Measurements from ENCODE around the gene RAB44. TPM values are rescaled to one million over a fixed set of nuclear protein-coding genes. Genes with fewer than 3 reads are reported as not detected.

The RAB44 gene
- polyA plus RNA-seq, 1 experiment: not detected

DNA sequence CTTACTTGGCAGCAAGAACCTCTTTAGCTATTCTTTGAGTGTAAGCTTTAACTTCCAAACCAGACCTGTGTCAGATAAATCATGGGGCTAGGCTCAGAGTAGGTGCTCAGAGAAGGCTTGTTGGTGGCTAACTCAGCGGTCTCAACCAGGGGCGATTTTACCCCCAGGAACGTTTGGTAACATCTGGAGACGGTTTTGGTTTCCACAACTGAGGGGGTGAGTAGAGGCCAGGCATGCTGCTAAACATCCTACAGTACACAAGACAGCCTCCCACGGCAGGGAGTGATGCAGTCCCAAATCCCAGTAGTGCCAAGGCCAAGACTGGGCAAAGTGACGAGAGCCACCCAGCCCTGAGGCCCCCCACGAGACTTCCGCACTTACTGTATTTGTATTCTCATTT is 59.2 kb downstream of the RAB44 start:
- ChIA-PET POLR2A (interaction anchor here (0.6 kb wide), 1 partner anchor 77 kb away, joined by 5 read pairs; no protein-coding TSS in a partner anchor), CTCF (interaction anchor here (1.3 kb wide), 1 partner anchor 142 kb away, joined by 5 read pairs; no protein-coding TSS in a partner anchor)
- Histone ChIP-seq H3K27ac (ENCODE audit: low read depth, low read length) (no peak overlapping the region), H3K9me3 (ENCODE audit: control insufficient read depth, insufficient read depth, low read length) (no peaks in the 10 kb centered on the region), H3K27me3 (ENCODE audit: control insufficient read depth, insufficient read depth, low read length) (peaks cover 4% of the 10 kb centered on the region), H3K4me3 (ENCODE audit: low read depth, low read length) (no peak overlapping the region)
- TF ChIP-seq CTCF (IDR thresholded peaks at IDR 0.05; ENCODE audit: low read depth, low read length): no peak
- no peak for DNase-seq (ENCODE audit: low read depth, low spot score)

DNA sequence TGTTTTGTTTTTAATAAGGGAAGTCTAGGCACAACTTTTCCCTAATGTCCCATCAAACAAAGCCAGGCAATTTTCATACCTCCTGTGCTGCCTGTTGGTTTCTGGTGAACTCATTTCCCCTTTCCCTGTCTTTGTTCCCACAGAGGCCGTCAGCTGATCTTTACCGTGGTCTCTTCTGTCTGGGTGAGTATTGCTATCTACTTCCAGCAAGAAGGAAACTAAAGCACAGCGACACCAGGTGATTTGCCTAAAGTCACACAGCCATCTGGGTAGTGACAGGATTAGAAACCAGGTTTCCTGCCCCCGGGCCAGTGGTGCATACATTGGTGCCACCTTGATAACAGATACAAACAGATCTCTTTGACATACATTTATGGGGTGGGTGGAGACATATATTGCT is 59.6 kb downstream of the RAB44 start:
- no peaks in the 10 kb centered on the region for H3K9me3 ChIP-seq (ENCODE audit: control insufficient read depth, insufficient read depth, low read length)
- CTCF ChIA-PET: no interaction called here
- no peak overlapping the region for H3K27ac ChIP-seq (ENCODE audit: low read depth, low read length)
- peaks cover 4% of the 10 kb centered on the region for H3K27me3 ChIP-seq (ENCODE audit: control insufficient read depth, insufficient read depth, low read length)
- POLR2A ChIA-PET: no interaction called here
- no peak overlapping the region for H3K4me3 ChIP-seq (ENCODE audit: low read depth, low read length)
- DNase-seq (ENCODE audit: low read depth, low spot score): no peak
- no peak for TF ChIP-seq CTCF (IDR thresholded peaks at IDR 0.05; ENCODE audit: low read depth, low read length)

- no peak for DNase-seq (ENCODE audit: low read depth, low spot score)
- TF ChIP-seq CTCF (IDR thresholded peaks at IDR 0.05; ENCODE audit: low read depth, low read length): no peak
- Histone ChIP-seq H3K9me3 (ENCODE audit: control insufficient read depth, insufficient read depth, low read length) (no peaks in the 10 kb centered on the region), H3K27me3 (ENCODE audit: control insufficient read depth, insufficient read depth, low read length) (peaks cover 4% of the 10 kb centered on the region), H3K27ac (ENCODE audit: low read depth, low read length) (no peak overlapping the region), H3K4me3 (ENCODE audit: low read depth, low read length) (no peak overlapping the region)
- ChIA-PET CTCF (interaction anchor here (0.6 to 4.3 kb wide), 11 partner anchors 9 to 377 kb away, joined by 3 to 76 read pairs (median 7); no protein-coding TSS in a partner anchor), POLR2A (no interaction called here)
Measured at GRCh38 chr6:36757943-36758508, 60.4 kb downstream of the RAB44 start.

DNA sequence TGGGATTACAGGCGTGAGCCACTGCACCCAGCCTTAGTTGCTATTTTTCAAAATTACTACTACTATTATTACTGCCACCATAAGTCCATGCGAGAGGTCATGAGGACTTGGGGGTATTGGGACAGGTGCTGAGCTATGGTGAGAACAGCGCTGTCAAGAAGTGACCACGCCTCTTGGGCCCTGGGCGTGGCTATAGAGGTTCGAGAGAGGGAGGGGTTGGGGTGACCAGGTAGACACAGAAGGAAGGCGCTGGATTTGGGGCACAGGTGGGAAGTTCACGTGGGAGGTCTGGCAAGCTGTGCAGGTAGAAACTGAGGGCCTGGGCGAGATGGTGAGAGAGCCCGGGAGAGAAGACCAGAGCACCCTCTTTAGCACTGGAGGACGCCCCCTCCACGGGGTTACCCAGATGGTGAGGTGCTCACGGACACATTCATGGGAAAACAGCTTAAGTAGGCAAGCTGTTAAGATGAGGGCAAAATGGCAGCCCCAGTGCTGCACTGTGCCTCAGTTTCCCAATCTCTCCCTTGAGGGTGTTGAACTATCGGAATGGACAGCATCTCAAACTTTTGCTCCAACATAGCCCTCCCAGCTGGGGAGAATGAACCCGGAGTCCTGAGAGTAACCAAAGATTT is 61.0 kb downstream of the RAB44 start:
- ChIA-PET POLR2A (interaction anchor here (1.2 kb wide), 1 partner anchor 143 kb away, joined by 5 read pairs; no protein-coding TSS in a partner anchor), CTCF (interaction anchor here (0.5 to 4.3 kb wide), 47 partner anchors 9 to 477 kb away, joined by 3 to 76 read pairs (median 5); partner anchors contain the start of gene C6orf89)
- Histone ChIP-seq H3K27me3 (ENCODE audit: control insufficient read depth, insufficient read depth, low read length) (peaks cover 4% of the 10 kb centered on the region), H3K9me3 (ENCODE audit: control insufficient read depth, insufficient read depth, low read length) (no peaks in the 10 kb centered on the region), H3K4me3 (ENCODE audit: low read depth, low read length) (no peak overlapping the region), H3K27ac (ENCODE audit: low read depth, low read length) (no peak overlapping the region)
- no peak for DNase-seq (ENCODE audit: low read depth, low spot score)
- no peak for TF ChIP-seq CTCF (IDR thresholded peaks at IDR 0.05; ENCODE audit: low read depth, low read length)
